Stimulated activated naive CD8-positive, alpha-beta T cell treated with anti-CD3 and anti-CD28 coated beads, Interleukin-15, Interleukin-2, amounts not matched to agents 100 U/mL and 50 U/mL, for 24 hours (primary cell): ENCODE data around the gene CST11.

Experiments
- ATAC-seq: fragments of 150-1000 bp; cut with Tn5 transposase; one replicate; pipeline ENCODE4 v1.10.0; 2021
- DNase-seq: peaks from one replicate; pipeline ENCODE4 v3.0.0; 2021

CST11 gene

GRCh38 chr20:23453549-23454543 is 1.2 kb upstream of the CST11 start:
- no peak for DNase-seq
- ATAC-seq, result no peak

- DNase-seq (no peak), ATAC-seq (no peak)
These were observed 654 bp downstream of the CST11 start for GRCh38 chr20:23451956-23452487.

GRCh38 chr20:23450877-23451276 is 1.8 kb downstream of the CST11 start:
- DNase-seq, result no peak
- ATAC-seq, result no peak

GRCh38 chr20:23449421-23449820 is 3.3 kb downstream of the CST11 start:
- no peak for DNase-seq
- no peak for ATAC-seq

- ATAC-seq, result no peak
- DNase-seq, result no peak
These were observed 4.5 kb downstream of the CST11 start for GRCh38 chr20:23448167-23448566.

GRCh38 chr20:23446505-23446904 is 6.2 kb downstream of the CST11 start:
- ATAC-seq (no peak), DNase-seq (peak; percentile 59)

GRCh38 chr20:23445596-23446217 is 7.0 kb downstream of the CST11 start:
- DNase-seq, result no peak

GRCh38 chr20:23444859-23445258 is 7.8 kb downstream of the CST11 start:
- ATAC-seq (no peak), DNase-seq (no peak)

More at GRCh38 chr20:23445596-23446217, 7.0 kb downstream of the CST11 start:
- ATAC-seq, result no peak

- no peak for ATAC-seq
- no peak for DNase-seq
These were observed 10.2 kb downstream of the CST11 start for GRCh38 chr20:23442436-23442835.

GRCh38 chr20:23441850-23442313 is 10.8 kb downstream of the CST11 start:
- DNase-seq (peak; percentile 73), ATAC-seq (peak; percentile 70)

- no peak for ATAC-seq
- no peak for DNase-seq
These were observed 12.7 kb downstream of the CST11 start for GRCh38 chr20:23440004-23440403.

GRCh38 chr20:23438661-23439060 is 14.0 kb downstream of the CST11 start:
- DNase-seq (no peak), ATAC-seq (no peak)

- ATAC-seq, result no peak
- no peak for DNase-seq
These were observed 15.4 kb downstream of the CST11 start for GRCh38 chr20:23437126-23437899.

- DNase-seq, result no peak
- no peak for ATAC-seq
These were observed 16.0 kb downstream of the CST11 start for GRCh38 chr20:23436681-23437080.

GRCh38 chr20:23435626-23436539 is 16.8 kb downstream of the CST11 start:
- no peak for ATAC-seq
- DNase-seq, result no peak

- ATAC-seq (no peak), DNase-seq (no peak)
These were observed 18.0 kb downstream of the CST11 start for GRCh38 chr20:23434521-23435313.

- ATAC-seq, result no peak
These were observed 19.0 kb downstream of the CST11 start for GRCh38 chr20:23433628-23434027.

GRCh38 chr20:23425129-23425528 is 27.5 kb downstream of the CST11 start:
- DNase-seq (no peak), ATAC-seq (no peak)

More at GRCh38 chr20:23433628-23434027, 19.0 kb downstream of the CST11 start:
- DNase-seq, result no peak

GRCh38 chr20:23420943-23421931 is 31.4 kb downstream of the CST11 start, which contains the start of gene NAPB:
NAPB (minus strand) TSS chr20:23421488; CDS start chr20:23421402, 86 bp downstream.
- peak; percentile 94 for DNase-seq
- peak; percentile 100 for ATAC-seq
